GM18873 (cell line): ENCODE measurements around the gene FES.
A peak's percentile ranks its signal among the peaks of the same experiment; 100 is the strongest.
"Not testable (repeated sequence)": the region's sequence is repeated elsewhere in the genome, so short reads cannot be mapped to it uniquely, and the experiment has no call there.

Experiments
- ATAC-seq: cut with Tn5 transposase; IDR thresholded peaks from one replicate; pipeline ENCODE4 v1.9.1; 2021; ENCODE audit warnings: mild to moderate bottlenecking, moderate library complexity, moderate number of reproducible peaks; ENCODE audit not compliant: unreplicated experiment, low FRiP score

Gene FES

DNA sequence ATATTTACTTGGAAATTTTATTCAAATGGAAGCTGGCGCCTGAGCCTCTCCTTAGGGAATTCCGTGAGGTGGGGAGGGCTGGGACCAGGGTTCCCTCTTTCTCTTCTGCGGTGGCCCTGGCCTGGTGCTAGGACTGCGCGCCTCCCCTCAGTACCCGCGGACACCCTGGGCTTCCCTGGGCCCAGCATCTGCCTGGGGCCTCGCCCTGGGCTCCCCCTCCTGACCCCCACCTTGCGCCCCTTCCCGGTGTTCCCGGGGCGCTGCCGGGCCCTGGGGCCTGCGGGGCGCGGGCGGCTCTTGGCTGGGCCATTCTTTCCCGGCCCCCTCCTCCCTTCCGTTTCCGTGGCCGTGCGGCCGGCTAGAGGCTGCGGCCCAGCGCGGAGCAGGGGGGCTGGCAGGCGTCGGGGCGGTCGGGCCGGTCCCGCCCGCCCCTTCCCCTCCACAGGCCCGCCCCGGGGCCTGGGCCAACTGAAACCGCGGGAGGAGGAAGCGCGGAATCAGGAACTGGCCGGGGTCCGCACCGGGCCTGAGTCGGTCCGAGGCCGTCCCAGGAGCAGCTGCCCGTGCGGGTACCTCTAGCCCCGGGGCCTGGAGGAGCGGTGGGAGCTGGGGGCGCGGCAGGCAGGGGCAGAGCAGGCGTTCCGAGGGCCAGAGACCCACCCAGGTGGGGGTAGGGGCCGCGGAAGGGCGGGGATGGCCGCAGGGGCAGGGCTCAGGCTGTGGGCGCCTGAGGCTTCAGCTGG, at the start of gene FES:
Gene FES (plus strand): TSS at position 529 of the 743 bp plus-strand sequence. CDS start 542 bp downstream, outside the sequence.
- ATAC-seq: no peak

DNA sequence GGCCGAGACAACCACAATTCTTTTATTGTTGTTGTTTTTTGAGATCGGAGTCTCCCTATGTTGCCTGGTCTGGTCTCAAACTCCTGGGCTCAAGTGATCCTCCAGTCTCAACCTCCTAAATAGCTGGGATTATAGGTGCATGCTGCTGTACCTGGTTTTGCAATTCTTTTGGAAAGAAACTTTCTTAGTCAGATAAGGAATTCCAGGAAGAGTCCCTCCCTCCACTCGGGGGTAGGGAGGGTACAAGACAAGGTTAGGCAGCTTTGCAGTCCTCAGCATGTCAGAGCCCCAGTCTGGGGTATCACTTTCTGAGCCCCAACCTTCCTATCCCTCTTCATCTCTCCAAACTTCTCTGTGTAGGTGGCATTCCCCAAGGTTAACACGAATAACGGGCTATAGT, 49.7 kb upstream of the FES start:
- no peak for ATAC-seq

DNA sequence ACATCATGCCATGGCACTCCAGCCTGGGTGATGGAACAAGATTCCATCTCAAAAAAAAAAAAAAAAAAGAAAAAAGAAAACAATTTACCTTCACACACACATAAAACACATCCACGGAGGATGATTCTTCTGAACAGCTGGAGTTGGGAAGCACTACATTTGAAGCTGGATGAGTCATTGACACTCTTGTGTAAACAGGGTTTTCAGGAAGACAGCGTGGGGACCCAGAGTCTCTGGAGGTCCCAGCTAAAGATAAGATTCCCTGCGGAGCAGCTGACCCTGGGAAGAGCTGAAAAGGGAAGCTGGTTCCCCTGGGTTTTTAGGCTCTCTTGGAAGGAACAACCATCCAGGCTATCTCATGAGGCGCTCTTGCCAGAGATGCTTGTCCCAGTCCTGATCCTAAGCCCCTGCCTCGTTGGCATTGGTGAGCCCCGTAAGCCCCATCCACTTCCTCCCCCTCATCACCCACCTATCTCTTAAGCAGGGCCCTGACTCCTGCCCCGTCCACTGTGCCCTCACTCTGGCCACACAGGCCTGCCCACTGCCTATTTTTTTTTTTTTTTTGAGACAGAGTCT, 47.9 kb upstream of the FES start:
- no peak for ATAC-seq

DNA sequence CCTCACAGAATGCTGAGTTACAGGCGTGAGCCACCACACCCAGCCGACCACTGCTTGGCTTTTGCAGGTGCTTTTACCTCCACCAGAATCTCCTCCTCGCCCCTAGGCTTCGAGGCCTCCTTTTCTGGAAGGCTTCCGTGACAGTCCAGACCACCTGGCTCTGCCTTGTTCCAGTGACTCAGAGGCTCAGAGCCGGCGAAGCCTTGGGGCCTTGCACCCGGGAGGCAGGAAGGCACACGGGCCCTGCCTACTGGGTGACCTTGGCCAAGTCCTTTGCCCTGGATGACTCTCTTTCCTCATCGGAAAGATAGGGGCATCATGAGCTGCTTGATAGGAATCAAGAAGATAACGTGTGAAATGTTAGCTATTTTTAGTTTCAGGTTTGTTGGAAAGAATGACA, 47.2 kb upstream of the FES start:
- no peak for ATAC-seq

DNA sequence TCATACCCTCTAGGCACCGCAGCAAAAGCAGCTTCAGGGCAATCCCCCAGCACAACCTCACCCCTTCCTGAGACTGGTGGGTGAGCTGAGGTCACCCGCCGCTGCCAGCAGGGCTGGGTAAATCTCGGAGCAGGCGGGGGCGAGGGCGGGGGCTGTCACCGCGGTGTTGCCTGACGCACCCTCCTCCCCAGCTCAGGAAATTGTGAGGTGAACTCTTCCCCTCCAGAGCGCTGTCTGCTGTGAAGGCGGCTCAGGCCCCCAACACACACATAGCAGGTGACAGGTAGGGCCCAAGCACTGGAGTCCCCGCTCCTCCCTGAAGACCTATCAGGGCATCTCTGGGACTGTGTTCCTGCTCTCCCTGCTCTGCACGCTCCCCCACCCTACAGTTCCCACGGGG, 46.2 kb upstream of the FES start:
- ATAC-seq: no peak

DNA sequence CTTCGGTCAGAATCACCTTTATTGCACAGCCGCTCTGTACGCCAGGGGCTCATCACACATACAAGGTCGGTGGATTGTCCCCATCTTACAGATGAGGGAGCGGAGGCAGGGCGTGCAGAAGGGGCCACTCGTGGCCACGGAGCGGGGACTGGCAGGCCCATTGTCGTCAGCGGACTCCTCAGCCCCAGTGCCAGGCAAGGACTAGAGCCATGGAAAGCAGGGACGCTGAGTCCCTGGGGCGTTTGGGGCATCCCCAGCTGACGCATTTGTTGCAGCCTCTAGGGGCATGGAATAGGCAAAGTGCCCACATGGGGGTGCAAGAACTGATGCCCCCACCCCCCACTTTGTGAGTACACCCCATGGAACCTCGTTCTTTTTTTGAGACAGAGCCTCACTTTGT, 45.8 kb upstream of the FES start:
- ATAC-seq: no peak

DNA sequence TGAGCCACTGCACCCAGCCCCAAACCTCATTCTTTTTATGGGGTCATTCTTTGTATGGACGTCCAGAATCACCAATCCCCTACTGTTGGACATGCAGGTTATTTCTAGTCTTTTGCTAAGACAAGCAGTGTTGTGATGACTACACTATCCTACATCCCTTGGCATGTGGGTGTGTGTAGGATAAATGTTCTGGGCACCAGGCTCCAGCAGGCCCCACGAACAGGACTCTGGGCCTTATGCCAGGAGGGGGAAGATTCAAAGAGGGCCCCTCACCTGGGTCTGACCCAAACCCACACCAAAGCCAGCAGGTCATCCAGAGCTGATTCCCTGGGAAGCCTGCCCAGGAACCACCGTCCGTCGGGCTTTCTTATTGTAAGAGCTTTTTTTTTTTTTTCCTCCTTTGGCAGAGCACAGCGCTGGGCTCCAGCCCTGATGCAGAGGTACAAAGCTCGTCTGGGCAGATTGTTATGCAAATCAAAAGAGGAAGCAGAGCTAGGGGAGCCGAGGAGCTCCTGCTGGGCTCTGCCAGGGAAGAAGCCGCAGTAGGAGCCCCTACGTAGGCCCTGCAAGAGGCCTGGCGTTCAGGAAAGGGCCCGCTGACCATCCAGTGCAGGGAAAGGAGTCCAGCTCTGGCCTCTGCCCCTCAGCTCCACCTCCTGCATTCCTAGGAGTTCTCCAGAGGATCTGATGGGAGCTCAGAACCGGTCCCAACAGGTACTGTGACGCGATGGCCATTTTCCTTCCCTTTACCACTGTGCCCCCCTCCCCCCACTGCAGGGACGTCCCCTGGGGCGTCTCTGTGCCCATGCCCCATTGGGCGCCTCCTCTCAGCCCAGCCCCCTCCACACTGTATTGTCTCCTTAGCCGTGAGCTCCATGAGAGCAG, 44.9 kb upstream of the FES start:
- peak; percentile 70 for ATAC-seq

DNA sequence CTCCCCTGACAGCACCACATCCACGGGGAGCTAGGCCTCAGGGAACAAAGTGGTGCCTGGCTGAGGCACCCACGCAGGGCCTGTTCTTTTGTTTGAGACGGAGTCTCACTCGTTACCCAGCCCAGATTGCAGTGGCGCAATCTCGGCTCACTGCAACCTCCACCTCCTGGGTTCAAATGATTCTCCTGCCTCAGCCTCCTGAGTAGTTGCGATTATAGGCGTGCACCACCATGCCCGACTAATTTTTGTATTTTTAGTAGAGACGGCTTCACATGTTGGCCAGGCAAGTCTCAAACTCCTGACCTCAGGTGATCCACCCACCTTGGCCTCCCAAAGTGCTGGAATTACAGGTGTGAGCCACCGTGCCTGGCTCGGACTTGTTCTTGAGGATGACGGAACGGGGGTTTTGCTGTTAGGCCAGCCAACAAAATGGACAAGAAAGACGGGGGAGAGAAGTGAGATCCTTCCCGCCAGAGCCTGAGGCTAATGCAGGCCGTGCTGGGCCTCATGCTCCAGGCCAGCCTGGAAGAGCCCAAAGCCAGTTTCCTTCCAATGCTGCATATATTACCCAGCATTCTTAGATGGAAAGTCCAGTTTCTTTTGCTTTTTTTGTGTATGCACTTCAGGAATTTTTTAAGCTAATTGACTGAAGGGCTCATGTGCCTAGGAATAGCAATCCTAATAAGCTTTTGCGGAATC, 44.0 kb upstream of the FES start:
- no peak for ATAC-seq

DNA sequence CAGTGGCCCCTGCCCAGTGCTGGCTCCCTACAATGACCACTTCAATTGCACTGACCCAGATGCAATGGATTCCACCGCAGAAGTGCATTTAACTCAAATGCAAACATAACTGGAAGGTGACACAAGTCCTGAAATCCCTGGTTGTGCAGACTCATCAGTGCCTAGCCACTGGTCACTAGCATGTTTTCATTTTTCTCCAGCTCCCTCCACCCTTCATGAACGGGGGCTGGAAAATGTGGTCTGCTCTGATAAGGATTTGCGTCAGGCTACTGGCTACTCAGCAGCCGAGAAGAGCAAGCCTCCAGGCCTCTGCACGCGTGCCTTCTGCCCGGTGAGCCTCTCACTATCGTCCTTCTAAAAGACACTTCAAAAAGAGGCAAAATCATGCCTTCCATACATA, 43.4 kb upstream of the FES start:
- ATAC-seq: no peak

DNA sequence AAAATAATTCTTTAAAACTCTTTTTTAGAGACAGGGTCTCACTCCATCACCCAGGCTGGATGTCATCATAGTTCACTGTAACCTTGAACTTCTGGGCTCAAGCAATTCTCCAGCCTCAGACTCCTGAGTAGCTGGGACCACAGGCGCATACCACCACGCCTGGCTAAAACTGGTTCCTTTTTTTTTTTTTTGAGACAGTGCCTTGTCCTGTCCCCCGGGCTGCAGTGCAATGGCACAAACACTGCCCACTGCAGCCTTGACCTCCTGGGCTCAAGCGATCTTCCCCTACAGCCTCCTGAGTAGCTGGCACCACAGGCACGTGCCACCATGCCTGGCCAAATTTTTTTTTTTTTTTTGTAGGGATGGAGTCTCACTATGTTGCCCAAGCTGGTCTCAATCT, 39.6 kb upstream of the FES start:
- no peak for ATAC-seq

DNA sequence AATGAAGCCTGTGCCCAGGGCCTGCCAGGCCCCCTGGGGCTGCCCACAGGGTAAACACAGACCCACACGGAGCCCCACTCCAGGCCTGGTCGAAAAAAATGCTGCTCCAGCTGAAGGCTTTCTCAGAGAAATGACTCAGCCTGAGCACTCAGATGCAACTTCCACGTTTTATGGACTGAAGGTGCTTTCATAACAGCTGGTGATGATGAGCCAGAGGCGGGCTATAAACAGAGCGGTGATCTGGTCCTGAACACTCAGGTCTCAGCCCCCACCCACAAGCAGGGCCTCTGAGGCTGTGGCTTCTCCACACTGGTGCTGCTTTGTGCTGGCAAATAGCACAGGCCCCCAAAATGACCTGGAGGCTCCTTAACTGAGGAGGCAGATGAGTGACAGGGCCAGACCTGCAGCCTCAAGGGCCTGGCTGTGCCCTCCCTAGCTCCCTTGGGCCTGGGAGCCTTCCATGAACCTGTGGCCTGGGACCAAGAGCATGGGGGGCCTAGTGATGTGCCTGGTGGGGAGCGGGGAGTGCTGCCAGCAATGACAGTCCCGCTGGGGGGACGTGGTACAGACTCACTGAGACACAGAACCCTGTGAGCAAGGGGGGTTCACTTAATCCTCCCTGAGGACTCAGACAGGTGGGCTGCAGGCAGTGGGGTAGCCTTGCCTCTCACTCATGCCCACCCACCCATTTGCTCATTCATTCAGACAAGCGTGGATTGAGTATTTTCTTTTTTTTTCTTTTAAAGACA, 38.9 kb upstream of the FES start:
- peak; percentile 74 for ATAC-seq

DNA sequence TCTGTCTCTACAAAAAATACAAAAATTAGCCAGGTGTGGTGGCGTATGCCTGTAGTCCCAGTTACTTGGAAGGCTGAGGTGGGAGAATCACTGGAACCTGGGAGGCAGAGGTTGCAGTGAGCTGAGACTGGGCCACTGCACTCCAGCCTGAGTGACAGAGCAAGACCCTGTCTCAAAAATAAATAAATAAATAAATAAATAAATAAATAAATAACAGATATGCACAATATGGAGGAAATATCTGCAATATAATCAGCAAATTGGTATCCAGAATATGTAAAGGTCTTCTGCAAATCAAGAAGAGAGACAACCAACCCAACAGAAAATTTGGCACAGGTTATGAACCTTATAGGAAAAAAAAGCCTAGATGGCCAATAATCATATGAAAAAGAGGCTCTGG, 34.9 kb upstream of the FES start:
- not testable (repeated sequence) for ATAC-seq

DNA sequence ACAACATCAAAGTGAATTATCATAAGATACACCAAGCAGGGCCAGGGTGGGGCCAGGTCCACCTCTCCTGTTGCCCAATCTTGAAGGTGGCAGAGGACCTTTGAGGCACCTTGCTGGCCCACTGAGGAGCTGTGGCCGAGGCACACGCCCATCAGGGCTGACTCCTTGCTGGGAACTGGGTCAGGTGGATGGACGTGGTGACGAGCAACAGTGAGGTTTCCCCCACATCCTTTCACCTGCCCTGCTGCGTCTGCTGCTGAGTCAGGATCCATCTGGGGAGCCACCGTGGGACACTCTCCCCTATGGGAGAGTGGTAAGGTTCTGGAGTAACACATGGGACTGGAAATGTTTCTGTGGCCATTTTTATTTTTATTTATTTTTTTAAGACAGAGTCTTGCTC, 33.2 kb upstream of the FES start:
- no peak for ATAC-seq

DNA sequence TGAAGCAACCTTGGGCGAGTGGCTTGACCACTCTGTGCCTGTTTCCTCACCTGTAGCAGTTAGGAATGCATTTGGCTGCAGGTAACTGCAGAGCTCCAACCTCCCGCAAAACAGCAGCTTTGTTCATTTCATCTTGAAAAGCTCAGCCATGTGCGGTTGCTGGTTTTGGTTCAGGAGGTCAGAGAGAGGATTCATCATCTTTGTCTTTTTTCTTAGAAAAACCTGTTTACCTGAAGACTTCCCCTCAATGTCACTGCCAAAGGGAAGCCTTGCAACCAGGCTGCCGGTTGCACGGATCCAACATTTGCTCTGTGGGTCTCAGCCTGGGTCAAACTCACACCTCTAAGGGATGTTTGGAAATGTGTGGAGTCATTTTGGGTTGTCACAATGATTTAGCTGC, 32.4 kb upstream of the FES start:
- ATAC-seq: no peak

DNA sequence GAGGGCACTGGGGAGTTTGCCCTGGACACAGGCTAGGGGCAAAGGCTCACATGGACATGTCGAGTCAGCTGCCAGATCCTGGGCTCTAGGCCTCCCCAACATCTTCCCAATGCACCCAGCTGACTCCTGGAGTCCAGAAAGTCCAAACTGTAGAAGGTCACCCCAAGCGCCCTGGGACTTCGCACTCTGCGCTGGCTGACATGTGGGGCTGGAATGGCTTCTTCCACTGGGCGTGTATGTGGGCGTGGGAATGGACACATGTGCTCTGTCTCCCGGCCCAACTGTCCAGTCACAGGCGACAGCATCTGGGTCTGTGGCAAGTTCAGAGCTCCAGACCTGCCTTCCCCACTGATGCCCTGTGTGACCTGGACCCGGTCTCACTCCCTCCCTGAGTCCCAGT, 29.2 kb upstream of the FES start:
- ATAC-seq: no peak

DNA sequence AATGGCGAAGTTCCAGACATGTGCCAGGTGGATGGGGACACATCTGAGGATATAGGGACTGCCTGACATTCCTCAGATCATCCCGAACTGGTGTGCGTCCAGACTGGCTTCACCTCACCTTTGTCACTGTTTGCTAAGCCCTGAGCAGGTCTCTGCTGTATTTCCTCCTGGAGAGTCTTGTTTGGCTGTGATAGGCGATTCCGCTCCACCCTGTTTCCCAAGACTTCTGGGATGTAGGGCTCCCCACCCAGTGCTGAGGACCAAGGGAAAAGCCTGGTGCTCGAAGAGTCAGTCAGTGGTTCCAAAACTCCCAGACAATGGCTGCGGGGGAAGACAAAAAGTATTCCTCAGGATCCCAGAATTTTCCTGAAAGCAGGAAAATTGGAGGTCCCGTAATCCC, 27.0 kb upstream of the FES start:
- no peak for ATAC-seq

DNA sequence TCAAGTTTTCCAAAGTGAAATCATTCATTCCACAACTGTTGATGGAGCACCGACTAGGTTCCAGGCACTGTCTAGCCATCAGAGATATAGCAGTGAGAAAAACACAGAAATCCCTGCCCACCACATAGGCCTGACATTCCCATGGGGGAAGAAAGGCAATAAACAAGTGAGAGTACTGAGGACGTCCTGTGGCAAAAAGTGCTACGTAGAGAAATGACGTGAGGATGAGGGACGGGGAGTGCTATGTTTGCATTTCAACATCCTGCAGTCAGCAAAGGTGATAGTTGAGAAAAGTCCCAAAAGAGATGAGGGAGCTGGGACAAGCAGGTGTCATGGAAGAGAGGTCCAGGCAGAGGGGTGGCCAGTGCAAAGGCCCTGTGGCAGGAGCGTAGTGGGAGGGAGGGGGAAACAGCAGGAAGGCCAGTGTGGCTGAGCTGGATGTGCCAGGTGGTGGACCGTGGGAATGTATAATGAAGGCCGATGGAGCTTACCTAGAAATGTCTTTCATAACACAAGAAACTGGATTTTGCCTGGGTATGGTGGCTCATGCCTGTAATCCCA, 26.3 kb upstream of the FES start:
- no peak for ATAC-seq

DNA sequence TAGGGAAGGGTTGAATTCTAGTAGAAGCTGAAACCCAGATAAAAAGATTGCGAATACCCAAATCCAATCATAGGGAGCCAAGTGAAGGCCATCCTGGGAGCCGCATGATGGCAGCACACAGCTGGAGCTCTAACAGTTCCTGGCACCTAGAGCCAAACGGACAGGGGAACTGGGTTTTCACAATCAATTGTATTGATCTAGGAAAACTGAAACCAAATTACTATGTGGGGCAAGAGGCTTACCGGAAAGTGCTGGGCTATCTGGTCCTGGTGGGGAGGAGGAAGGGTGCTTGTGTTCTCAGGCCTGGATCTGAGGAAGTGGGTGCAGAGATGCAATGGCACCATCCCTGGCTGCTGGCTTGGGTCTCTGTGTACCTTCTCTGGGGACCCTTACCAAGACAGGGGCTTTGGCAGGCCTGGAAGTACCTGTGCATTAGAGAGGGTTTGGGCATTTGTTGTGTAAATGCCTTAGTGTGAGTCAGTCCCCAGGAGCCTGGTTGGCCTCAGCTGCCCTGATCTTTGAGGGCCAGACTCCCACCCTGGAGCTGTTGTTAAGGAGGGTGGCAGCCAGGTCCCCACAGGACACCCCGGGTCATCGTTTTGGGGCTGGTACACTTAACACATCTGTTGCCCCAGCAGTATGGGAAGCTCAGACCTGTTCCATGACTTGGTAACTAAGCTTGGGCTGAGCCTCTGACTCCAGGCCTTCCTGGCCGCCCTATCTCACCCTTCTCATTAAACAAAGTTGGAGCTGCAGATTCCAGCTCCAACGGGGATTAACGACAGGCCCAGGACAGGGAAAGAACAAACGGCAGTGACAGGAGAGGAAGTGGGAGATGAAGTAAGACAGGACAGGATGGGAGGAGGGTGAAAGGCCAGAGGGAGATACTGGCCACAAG, 24.8 kb upstream of the FES start:
- no peak for ATAC-seq

DNA sequence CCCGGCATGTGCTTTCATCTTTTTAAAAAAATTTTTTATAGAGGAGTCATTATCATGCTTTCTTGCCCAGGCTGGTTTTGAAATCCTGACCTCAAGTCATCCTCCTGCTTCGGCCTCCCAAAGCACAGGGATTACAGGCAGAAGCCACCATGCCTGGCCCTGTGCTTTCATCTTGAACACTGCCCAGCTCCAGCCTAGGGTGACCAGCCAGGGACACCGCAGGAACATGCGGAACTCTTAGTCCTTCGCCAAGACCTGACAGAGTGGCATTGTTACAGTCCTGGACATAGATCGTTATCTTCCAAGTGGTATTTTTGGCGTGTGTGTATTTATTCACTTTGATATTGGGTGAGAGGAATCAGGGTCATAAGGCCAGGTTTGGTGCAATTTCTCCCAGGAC, 23.9 kb upstream of the FES start:
- ATAC-seq: no peak
